ENCODE measurements around the gene DEGS2.

- TF ChIP-seq POLR2A (IDR thresholded peaks at IDR 0.05; ENCODE audit: low read depth, low read length) (no peak), SPI1 (IDR thresholded peaks at IDR 0.05; ENCODE audit: low read depth, low read length) (no peak)
These were observed 53.9 kb downstream of the DEGS2 start for GRCh38 chr14:100105357-100106169.
